Colon (tissue), 2 donors: ENCODE data around the gene DCHS1.

ENCODE experiments used
- FAIRE-seq: peaks from 2 replicates; lab custom pipeline; 2012; peaks lifted over from hg19 to GRCh38; lab: Jason Lieb, UNC
- donor health status: control.
- donor health status: control.

The DCHS1 gene

DNA sequence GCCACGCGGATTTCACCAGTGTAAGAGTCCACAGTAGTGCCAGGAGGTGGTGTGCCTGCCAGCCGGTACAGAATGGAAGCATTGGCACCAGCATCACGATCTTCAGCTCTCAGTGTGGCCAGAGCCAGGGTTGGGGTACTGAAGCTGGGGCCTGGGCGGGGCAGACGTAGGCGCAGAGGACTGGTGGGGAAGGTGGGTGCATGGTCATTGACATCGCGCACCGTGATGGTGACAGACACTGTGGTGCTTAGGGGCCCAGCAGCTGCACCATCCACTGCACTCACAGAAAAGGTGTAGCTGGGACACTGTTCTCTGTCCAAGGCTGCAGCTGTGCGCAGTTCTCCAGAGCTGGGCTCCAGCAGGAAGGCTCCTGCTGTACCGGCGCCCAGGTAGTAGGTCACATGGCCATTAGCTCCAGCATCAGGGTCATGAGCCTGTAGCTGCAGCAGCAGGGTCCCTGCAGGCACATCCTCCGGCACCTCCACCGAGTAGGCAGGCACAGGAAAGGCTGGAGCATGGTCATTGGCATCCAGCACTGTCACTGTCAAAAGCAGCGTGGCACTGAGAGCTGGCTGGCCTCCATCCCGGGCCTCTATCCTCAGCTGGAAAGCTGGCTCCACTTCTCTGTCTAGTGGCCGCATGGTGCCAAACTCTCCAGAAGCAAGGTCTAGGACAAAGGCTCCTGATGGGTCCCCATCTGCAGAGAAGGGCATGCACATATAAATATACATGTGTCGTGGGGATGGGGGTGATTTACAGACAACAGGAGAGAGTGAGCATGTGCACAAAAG is 28.4 kb downstream of the DCHS1 start:
- no peak for FAIRE-seq

DNA sequence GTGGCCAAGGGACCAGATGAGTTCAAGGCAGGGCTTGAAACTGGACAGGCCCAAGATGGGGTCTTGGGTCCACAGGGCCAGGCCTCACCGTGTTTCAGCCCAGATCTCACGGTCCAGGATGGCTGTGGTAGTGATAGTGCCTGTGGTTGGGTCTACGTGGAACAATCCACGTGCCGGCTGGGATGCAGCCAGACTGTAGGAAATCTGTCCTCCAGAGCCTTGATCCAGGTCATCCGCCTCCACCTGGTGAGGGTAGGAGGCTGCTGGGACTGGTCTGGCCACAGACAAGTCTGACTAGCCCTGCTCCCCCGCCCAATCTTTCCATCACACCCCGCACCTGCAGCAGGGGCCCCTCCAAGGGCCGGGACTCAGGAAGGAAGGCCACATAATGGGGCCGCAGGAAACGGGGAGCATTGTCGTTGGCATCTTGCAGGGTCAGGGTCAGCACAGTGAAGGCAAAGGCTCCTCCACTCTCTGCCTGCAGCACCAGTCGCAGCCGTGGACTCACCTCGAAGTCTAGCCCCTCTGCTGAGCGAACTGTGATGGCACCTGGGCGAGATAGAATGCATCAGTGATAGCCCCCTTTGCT is 29.7 kb downstream of the DCHS1 start:
- FAIRE-seq, result no peak

DNA sequence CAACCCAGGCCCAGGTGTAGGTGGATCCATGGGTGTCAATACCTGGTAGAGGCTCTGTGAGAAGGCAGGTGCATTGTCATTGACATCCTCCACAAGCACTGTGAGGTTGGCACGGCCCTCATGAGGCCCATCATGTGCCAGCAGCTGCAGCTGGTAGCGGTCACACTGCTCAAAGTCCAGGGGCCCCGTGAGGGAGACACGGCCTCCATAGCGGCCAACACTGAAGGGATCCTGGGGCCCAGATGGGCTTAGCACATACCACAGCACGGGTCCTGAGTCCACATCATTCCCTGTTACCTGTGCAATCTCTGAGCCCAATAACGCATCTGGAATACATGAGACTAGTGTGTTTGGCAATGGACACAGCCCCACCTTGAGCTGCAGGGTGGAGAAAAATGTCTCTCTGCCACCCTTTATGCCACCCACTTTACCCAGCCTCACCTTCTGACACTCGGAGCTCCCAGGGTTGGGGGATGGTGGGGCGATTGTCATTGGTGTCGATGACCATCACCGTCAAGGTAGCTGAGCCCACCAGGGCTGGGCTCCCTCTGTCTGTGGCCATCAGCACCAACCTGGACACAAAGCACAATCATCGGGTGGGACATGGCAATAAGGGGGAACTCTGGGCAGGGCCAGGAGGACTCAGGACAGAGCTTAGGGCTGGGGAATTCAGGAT is 30.3 kb downstream of the DCHS1 start:
- FAIRE-seq, result no peak

DNA sequence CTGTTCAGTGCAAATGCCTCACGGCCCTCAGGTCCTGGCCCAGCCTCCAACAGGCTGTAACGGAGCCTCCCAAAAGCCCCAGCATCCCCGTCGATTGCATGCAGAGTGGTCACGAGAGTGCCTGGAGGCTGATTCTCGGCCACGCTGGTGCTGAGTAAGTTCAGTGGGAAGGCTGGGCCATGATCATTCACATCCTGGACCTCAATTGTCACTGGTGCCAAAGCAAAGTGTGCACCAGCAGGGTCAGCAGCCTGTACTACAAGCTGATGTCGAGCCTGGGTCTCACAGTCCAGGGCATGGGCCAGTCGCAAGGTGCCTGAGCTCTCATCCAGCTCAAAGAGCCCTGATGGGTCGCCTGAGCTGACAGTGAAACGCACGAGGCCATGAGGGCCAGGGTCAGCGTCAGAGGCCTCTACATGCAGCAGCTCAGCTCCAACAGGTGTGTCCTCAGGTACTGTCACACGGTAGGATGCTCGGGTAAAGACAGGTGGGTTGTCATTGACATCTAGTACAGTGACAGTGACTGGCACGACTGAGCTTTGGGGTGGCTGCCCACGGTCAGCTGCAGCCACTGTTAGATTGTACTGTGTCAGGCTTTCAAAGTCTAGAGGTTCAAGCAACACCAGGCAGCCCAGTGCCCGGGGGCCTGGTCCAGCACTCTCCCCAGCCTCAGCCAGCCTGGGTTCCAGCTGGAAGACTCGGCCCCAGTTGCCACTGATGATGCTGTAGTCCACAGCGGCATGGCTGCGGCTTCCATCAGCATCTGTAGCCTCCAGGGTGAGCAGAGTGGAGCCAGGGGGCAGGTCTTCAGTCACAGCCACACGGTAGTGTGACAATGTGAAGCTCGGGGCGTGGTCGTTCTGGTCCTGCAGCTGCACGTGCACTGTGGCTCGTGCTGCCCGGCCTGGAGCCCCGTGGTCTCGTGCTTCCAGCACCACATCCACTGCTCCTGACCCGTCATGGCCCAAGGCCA is 31.9 kb downstream of the DCHS1 start:
- FAIRE-seq, result no peak

DNA sequence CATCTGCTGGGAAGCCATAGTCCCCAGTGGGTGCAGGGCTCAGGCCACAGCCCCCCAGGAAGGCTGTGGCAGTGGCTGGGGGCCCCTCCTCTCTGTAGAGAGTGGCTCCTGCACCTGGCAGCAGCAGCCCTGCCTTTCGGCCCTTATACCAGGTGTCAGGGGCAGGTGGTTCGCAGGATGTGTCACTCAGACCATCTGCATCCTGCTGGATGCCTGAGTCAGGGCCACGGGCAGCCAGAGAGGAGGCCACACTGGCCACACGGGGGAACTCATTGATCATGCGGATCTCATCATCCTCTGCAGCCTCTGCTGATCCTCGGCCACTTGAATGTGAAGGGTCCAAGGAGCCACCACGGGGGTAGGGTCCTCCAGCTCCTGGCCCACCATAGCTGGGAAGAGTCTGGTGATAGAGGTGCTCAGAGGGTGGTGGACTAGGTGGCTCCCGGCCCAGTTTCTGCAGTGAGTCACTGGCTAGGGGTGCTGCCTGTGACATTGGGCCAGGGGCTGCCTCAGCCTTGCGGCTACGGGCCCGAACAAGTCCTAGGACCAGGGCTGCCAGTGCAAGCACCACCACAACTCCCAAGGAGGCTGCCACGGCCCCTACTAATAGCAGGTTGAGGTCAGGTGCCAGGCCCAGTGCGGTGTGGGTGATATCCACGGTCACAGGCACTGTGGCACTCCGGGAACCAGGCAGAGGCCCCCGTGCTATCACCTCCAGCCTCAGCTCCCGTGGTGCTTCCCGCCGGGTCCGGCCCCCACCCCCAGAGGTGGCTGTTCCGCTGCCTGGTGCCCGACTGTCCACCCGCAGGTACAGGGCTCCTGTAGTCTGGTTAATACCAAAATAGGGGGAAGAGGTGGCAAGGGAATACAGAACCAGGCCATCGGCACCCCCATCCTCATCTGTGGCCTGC is 33.1 kb downstream of the DCHS1 start:
- FAIRE-seq, result no peak

DNA sequence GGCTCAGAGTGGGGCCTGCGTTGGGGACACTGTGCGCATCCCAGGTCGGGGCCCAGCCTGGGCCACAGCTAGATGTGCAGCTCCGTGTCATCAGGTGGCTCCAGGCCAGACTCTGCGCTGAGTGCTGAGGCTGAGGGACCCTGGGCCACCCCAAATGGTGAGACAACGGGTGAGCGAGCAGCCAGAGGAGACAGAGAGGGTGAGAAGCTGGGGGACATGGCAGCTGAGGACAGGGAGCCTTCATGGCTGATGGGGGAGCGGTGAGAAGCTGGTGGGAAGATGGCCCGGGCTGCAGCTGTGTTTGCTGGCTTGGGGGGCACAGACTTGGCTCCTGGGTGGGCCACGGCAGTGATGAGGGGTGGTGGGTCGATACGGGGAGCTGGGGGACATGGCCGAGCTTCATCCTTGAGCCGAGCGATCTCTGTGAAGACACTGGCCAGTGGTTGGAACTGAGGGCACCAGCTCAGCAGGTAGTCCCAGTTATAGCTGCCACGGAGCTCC is 33.8 kb downstream of the DCHS1 start:
- FAIRE-seq, result no peak

DNA sequence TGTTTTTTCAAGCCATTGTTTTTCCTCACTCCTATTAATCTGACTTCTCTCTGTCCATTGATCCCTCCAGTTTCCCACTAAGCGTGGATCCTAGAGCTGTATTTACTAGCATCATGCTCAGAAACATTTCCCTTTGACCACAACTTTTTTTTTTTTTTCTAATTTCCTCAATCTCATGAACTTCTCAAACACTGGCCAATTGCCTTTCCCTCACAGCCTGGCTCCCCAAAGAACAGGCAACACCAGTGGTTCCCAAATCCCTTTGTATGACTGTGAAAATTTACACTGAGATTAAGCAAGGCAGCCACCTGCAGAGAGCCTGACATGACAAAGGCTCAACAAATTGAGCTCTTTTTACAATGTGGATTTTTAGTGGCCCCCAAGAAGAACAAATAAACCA is 35.0 kb downstream of the DCHS1 start:
- no peak for FAIRE-seq

DNA sequence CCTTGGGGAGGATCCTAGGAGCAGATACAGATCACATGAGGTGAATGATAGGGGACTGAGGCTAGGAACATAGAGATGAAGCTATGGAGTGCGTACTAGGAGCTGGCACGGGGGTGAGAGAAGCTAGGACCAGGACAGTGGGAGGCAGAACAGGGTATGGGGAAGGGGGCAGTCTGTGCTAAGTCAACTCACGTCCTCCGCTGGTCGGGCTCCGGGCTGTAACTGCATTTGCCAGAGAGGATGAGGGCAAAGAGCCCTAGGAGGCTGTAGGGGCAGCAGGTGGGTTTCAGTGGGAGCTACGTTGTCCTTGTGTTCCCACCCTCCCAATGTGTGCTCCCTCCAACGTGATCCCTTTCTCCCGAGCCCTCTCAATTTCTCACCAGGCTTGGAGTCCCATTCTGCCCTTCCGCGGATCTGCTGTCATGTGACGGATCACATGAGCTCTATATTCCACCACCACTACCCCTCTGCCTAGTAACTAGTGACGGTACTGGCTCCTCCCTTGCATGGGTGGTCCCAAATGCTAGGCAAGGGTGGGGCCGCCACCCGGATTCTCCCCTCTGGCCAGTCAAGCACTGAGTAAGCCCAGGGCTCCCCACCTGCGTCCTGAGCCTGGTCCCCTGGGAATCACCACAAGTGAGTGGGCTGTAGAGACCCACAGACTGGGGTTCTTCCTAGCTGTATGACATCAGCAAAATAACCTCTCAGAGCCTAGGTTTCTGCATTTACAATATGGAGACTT is 36.4 kb downstream of the DCHS1 start, which contains the start of gene TPP1:
Gene TPP1 (minus strand): TSS at position 419 of the 742 bp plus-strand sequence. CDS start 22 bp downstream, at position 397.
- peak; percentile 5 for FAIRE-seq

DNA sequence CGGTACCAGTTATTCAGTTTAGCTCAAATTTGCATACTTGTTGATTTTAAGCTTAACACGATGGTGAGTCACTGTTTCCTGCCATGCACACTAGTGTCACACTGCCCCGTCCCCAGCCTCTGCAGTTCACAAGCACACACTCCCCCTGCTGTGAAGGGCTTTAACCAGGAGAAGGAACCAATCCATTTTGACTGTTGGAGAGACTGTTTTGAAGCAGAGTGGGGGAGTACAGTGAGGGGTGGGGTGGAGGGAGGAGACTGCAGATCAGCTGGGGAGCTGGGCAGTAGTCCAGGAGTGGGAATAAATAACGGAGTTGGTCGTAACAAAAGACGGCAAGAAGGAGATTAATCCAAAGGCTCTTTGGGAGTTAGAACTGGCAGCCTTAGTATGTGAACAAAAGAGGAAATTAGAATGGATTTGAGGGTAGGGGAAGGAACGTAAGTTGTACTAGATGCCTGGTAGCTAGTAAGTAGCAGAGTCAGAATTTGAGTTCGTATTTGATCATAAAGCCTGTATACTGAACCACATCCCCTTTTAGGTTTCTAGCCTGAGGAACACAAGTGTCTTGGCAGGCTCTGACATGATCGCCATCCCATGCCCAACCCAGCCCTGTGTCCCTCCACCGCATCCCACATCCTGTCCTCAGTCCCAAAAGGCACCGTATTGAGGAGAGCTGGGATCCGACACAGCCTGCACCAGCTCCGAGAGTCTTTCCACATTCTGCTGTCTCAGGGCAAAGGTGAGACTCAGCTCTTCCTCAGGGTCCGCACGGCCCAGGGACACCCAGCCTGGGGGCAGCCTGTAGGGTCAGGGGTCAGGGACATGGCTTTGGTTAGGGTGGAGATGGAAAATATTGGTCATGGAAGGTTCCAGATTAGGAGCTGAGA is 37.2 kb downstream of the DCHS1 start:
- no peak for FAIRE-seq

DNA sequence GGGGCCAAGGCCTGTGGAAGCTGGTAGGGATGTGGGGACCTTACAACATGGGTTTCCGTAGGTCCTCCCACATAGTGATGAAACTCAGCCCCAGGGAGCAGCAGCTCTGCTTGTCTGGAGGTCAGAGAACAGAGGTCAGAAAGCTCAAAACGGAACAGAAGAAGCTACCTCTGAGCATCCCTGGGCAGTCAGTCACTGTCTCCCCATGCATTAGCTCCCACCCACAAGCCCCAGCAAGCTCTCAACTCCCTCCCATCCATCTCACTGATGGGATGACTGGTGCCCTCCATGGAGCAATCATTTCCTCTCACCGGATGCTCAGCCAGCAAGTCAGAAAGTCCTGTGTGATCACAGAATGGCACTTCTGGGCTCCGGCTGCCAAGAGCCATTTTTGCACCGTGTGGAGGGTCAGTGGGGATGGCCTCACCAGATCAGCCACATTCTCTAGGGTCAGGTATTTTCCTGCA is 38.3 kb downstream of the DCHS1 start:
- FAIRE-seq, result no peak

DNA sequence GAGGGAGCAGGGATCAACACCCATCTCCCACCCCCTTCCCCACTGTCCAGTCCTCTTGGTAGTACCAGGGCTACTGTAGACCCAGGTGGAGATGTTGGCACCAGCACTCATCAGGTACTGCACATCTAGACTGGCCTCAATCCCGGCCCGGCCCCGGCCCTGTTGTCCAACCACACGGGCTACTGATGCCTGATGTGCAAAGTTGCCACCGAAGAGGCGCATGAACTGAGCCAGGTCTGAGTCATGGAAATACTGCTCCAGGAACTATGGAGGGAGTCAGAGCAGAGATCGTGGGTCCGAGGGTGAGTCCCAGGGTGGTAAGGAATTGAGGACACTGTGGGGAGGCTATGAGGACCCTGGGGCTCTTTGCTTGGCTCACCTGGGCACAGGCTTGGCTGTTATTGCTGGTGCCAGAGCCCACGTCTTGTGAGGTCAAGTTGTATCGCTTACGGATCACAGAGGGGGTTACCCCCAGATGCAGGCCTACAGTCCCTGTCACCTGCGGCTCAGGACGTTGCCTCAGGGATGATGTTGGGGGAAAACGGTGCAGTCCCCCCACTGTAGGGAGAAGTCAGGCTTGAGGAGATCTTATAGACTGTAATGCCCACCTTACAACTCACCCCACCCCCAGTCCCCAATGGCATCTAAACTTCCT is 38.9 kb downstream of the DCHS1 start:
- no peak for FAIRE-seq

DNA sequence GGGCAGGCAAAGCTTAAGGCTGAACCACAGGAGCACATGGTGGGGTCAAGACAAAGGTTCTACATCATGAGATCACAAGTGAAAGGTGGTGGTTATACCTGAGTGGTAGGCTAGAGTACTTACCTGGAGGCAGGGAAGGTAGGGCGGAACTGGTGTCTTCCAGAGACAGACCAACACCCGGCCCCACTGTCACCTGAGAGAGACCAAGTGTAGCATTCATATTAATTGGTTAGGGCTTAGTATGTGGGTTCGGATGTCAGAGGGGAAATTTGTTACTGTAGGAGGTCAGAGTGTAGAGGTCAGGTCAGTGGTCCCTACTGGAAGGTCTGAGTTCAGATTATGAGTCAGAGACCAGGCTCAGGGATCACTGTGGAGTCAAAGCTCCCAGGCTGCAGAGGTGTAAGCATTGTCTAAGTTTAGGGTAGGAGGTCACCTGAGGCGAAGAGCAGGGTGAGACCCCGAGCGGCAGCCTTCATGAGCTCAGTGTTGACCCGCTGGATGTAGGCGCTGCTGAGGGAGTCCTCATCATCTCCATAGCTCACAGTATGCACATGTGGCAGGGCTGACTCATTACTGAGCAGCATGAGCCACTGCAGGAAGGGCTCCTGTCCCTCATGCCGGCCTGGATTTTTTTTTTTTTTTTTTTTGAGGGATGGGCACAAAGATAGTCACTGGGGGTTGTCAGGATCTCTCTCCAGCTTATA is 39.6 kb downstream of the DCHS1 start:
- FAIRE-seq, result no peak

DNA sequence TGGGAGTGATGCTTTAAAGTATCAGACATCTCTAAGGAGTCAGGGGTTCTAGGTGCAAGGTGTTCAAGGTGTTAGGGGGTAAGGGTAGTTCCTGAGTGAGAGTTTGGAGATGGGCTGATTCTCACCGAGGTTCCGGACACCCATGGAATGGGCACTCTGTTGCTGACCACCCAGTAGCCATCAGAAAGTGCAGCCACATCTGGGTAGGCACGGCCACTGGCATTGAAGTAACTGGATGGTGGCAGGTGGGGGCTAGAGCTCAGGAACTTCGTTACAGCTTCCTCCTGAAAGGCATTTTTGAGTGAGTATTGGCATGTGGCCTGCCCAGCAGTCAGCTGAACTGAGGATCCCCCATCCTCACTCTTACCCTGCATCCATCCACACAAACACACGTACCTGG is 40.6 kb downstream of the DCHS1 start:
- FAIRE-seq, result no peak

DNA sequence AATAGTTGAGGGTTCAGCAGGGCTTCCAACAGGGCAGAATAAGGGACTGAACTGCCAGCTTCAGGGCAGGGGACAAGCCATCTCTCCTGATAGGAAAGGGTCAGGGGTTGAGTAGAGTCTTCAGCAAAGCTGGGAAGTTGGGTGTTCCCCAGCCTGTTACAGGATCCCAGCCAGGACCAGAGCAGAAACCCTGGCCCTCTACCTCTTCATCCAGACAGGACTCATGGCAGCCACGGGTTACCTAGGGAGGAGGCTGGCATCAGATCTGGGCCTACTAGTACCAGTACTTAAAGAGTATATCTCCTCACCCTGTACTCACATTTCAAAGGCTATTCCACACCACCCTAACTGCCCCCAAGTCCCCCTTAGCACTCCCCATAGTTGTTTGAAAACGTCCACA is 41.2 kb downstream of the DCHS1 start:
- no peak for FAIRE-seq

DNA sequence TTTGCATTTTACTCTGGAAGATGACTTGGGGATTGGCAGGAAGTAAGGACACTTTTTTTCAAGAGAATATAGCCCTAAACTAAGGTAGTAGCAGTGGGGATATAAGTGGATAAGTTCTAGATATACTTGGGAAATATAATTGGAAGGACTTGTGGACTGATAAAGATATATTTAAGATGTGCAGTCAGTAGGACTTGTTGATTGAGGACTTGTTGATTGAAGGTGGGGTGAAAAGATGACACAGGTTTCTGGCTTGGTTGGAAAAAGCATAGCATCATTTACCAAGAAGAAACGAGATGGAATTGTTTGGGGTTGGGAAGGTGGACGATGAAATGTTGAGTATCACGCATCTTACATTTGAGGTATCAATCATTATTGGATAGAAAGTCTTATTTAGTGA is 42.1 kb downstream of the DCHS1 start:
- no peak for FAIRE-seq

DNA sequence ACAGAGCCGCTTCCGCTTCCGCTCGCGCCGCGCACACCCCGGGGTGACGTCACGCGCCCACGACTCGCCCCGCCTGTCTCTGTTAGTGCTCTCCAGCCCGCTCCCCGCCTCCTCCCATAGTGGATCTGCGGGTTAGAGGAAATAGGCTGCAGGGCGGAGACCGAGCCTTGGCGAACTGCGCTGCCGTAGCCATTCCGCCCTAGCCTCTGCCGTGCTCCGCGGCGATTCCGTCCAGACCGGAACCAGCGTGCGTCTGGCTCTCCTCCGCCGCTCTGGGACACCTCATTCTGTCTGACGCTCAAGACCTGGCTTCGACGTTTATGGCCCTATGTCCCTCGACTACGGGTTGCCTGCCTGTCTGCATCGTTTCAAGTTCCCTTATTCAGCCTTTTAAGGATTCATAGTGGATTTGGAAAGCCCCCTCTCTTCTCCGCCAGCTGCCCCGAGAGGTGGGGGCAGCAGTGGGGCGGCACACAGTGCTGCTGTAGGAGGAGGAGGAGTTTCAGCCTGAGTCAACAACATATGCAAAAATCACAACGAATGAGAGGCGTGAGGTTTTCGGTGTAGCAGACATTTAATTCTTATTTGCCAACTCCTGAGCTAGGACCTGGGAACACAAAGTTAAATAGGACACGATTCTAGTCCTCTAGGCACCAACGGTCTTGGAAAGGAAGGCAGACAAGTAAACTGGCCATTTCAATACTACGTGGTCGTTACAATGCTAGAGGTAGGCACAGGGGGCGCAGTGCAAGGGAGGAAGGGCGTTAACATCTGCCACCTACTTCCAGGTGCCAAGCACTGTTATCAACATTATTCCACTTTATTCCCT is 43.2 kb downstream of the DCHS1 start, which contains the start of gene TAF10:
Gene TAF10 (minus strand): TSS at position 4 of the 829 bp plus-strand sequence. CDS start 27 bp downstream, outside the sequence.
- FAIRE-seq, result peak; percentile 5

DNA sequence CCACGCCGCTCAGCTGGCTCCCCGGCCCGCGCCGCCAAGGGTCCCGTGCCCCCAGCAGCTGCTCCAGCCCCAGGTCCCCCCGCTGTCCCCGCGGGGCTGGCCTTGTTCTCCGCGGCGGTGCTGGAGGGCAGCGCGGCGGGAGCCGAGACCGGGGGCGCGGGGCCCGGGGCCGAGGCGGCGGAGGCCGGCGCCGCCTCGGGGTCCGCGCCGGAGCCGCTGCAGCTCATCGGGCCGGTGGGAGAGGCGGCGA is 43.7 kb downstream of the DCHS1 start:
- FAIRE-seq, result no peak
